HepG2 (cell line): Measurements from ENCODE around the gene GMFB. TPM values are rescaled to one million over a fixed set of nuclear protein-coding genes. Genes with fewer than 3 reads are reported as not detected.
A peak's percentile ranks its signal among the peaks of the same experiment; 100 is the strongest.

ENCODE experiments used
- ISX ChIP-seq: sonication (generic); formaldehyde crosslinking; conservative IDR thresholded peaks from 2 replicates; pipeline ENCODE4 v1.5.0; 2020; ENCODE audit warnings: missing genetic modification reagents
- NFATC3 ChIP-seq: sonication (generic); formaldehyde crosslinking; IDR thresholded peaks from 2 replicates; pipeline ENCODE4 v1.5.1; 2020; ENCODE audit warnings: mild to moderate bottlenecking, missing genetic modification reagents
- RFX1 ChIP-seq: fragments of 450-650 bp; IDR thresholded peaks from 2 replicates; pipeline ENCODE4 v1.6.1; 2017
- SIN3B ChIP-seq: fragments of 150-350 bp; IDR thresholded peaks from 2 replicates; pipeline ENCODE4 v1.6.1; 2014; ENCODE audit warnings: low read length
- TCF7L2 ChIP-seq: IDR thresholded peaks from 2 replicates; pipeline ENCODE4 v1.6.1; 2011; ENCODE audit warnings: mild to moderate bottlenecking, low read depth, low read length, moderate library complexity
- ZNF251 ChIP-seq: sonication (generic); formaldehyde crosslinking; IDR thresholded peaks from 2 replicates; pipeline ENCODE4 v1.9.0; 2021; ENCODE audit warnings: mild to moderate bottlenecking, missing genetic modification reagents
- ZNF605 ChIP-seq: sonication (generic); formaldehyde crosslinking; IDR thresholded peaks from 2 replicates; pipeline ENCODE4 v1.8.0; 2022; ENCODE audit warnings: mild to moderate bottlenecking, missing genetic modification reagents
- polyA plus RNA-seq, 8 experiments: library from polyadenylated mRNA; depleted of rRNA in 3 of 8; stranded (reverse) in 7 of 8; unstranded in 1 of 8; fragments of >200 nt; fragmentation: Illumina TruSeq in 4 of 8; extraction: Trizol in 4 of 8; gene quantifications; 2 replicates each; pipeline versions ENCODE4 v1.2.1 to v1.2.3, GENCODE V29; 2011 to 2016; ENCODE audit warnings: low read depth in 4 of 8, missing spikeins in 1 of 8, mixed read lengths in 1 of 8; ENCODE audit not compliant: insufficient read depth in 1 of 8
- total RNA-seq, 5 experiments: library from RNA; depleted of rRNA; stranded (reverse); fragments of >200 nt; fragmentation: Illumina TruSeq; extraction: Trizol; gene quantifications; 2 replicates each; pipeline ENCODE4 v1.2.3, GENCODE V29; 2016; ENCODE audit warnings: low read depth in 1 of 5
- TF ChIP-seq, protein P1 (sequence below), 2 experiments: fragments of 450-650 bp in 1 of 2; sonication (generic) in 1 of 2; formaldehyde crosslinking in 1 of 2; IDR thresholded peaks; 2 replicates each; pipeline versions ENCODE4 v1.6.1 to v1.8.0; 2016 to 2022; ENCODE audit warnings: antibody characterized with exemption in 1 of 2, mild to moderate bottlenecking in 1 of 2, missing genetic modification reagents in 1 of 2
- TF ChIP-seq, protein P2 (sequence below): sonication (generic); formaldehyde crosslinking; IDR thresholded peaks from 2 replicates; pipeline ENCODE4 v1.8.1; 2023; ENCODE audit warnings: mild to moderate bottlenecking, missing genetic modification reagents, borderline replicate concordance
- TF ChIP-seq, protein P3 (sequence below): sonication (generic); formaldehyde crosslinking; IDR thresholded peaks from 2 replicates; pipeline ENCODE4 v1.4.0; 2020; ENCODE audit warnings: low read depth, missing genetic modification reagents
- TF ChIP-seq, protein P4 (sequence below): sonication (generic); formaldehyde crosslinking; conservative IDR thresholded peaks from 2 replicates; pipeline ENCODE4 v1.5.0; 2020; ENCODE audit warnings: missing genetic modification reagents
- TF ChIP-seq, protein P5 (sequence below): sonication (generic); formaldehyde crosslinking; IDR thresholded peaks from 2 replicates; pipeline ENCODE4 v1.8.0; 2022; ENCODE audit warnings: mild to moderate bottlenecking, missing genetic modification reagents; ENCODE audit not compliant: insufficient replicate concordance

GMFB gene
- total and polyA plus RNA-seq, 2 of the 13 experiments (the other 11 are each of a cell fraction or from before 2014, with no cell fraction given): 17.3 to 68.2 TPM

DNA sequence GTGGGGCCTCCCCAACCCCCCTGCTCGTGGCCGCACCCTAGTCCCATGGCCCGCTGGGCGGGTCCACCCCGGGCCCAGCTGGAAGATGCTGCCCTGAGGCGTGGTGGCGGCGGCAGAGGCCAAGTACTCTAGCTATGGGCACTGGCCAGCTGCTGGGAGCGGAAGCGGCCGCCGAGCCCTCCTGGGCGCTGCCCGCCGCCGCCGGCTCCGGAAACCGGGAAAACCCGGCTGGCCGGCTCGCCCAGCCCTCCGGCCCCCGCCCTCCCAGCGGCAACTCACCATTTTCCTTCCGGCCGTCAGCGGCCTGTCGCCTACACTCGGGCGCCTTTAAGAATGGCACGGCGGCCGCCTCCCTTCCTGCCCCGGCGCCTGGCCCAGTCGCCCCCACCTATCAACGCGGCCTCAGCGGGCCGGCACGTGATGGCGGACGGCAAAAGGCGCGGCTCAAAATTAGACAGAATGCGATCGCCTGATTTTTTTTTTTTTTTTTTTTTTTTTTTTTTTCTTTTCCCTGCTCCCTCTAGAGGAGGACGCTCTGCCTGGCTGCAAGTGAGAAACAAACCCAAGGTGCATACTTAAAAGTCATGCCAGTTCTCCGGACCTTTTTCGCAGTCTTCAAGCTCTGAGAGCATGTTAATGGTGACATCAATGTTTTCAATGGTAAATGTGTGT is at the start of gene GMFB (continued):
- TF ChIP-seq, protein P1, sequence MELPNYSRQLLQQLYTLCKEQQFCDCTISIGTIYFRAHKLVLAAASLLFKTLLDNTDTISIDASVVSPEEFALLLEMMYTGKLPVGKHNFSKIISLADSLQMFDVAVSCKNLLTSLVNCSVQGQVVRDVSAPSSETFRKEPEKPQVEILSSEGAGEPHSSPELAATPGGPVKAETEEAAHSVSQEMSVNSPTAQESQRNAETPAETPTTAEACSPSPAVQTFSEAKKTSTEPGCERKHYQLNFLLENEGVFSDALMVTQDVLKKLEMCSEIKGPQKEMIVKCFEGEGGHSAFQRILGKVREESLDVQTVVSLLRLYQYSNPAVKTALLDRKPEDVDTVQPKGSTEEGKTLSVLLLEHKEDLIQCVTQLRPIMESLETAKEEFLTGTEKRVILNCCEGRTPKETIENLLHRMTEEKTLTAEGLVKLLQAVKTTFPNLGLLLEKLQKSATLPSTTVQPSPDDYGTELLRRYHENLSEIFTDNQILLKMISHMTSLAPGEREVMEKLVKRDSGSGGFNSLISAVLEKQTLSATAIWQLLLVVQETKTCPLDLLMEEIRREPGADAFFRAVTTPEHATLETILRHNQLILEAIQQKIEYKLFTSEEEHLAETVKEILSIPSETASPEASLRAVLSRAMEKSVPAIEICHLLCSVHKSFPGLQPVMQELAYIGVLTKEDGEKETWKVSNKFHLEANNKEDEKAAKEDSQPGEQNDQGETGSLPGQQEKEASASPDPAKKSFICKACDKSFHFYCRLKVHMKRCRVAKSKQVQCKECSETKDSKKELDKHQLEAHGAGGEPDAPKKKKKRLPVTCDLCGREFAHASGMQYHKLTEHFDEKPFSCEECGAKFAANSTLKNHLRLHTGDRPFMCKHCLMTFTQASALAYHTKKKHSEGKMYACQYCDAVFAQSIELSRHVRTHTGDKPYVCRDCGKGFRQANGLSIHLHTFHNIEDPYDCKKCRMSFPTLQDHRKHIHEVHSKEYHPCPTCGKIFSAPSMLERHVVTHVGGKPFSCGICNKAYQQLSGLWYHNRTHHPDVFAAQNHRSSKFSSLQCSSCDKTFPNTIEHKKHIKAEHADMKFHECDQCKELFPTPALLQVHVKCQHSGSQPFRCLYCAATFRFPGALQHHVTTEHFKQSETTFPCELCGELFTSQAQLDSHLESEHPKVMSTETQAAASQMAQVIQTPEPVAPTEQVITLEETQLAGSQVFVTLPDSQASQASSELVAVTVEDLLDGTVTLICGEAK (IDR thresholded peaks at IDR 0.05): no peak
- TF ChIP-seq, protein P1 (CRISPR knock-in tag; IDR thresholded peaks at IDR 0.05): no peak; the same call in 1 of the 2 replicates
- TF ChIP-seq NFATC3 (CRISPR knock-in tag) (no peak), TCF7L2 (no peak), RFX1 (no peak), ZNF251 (CRISPR knock-in tag) (no peak), ISX (no peak), SIN3B (no peak), ZNF605 (CRISPR knock-in tag) (peak; percentile 12; the same call in 1 of the 2 replicates)
- TF ChIP-seq, protein P2, sequence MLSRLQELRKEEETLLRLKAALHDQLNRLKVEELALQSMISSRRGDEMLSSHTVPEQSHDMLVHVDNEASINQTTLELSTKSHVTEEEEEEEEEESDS (CRISPR knock-in tag): no peak
- TF ChIP-seq, protein P3, sequence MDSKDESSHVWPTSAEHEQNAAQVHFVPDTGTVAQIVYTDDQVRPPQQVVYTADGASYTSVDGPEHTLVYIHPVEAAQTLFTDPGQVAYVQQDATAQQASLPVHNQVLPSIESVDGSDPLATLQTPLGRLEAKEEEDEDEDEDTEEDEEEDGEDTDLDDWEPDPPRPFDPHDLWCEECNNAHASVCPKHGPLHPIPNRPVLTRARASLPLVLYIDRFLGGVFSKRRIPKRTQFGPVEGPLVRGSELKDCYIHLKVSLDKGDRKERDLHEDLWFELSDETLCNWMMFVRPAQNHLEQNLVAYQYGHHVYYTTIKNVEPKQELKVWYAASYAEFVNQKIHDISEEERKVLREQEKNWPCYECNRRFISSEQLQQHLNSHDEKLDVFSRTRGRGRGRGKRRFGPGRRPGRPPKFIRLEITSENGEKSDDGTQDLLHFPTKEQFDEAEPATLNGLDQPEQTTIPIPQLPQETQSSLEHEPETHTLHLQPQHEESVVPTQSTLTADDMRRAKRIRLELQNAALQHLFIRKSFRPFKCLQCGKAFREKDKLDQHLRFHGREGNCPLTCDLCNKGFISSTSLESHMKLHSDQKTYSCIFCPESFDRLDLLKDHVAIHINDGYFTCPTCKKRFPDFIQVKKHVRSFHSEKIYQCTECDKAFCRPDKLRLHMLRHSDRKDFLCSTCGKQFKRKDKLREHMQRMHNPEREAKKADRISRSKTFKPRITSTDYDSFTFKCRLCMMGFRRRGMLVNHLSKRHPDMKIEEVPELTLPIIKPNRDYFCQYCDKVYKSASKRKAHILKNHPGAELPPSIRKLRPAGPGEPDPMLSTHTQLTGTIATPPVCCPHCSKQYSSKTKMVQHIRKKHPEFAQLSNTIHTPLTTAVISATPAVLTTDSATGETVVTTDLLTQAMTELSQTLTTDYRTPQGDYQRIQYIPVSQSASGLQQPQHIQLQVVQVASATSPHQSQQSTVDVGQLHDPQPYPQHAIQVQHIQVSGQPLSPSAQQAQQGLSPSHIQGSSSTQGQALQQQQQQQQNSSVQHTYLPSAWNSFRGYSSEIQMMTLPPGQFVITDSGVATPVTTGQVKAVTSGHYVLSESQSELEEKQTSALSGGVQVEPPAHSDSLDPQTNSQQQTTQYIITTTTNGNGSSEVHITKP (CRISPR knock-in tag): no peak
- TF ChIP-seq, protein P4, sequence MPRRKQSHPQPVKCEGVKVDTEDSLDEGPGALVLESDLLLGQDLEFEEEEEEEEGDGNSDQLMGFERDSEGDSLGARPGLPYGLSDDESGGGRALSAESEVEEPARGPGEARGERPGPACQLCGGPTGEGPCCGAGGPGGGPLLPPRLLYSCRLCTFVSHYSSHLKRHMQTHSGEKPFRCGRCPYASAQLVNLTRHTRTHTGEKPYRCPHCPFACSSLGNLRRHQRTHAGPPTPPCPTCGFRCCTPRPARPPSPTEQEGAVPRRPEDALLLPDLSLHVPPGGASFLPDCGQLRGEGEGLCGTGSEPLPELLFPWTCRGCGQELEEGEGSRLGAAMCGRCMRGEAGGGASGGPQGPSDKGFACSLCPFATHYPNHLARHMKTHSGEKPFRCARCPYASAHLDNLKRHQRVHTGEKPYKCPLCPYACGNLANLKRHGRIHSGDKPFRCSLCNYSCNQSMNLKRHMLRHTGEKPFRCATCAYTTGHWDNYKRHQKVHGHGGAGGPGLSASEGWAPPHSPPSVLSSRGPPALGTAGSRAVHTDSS: no peak
- TF ChIP-seq, protein P5, sequence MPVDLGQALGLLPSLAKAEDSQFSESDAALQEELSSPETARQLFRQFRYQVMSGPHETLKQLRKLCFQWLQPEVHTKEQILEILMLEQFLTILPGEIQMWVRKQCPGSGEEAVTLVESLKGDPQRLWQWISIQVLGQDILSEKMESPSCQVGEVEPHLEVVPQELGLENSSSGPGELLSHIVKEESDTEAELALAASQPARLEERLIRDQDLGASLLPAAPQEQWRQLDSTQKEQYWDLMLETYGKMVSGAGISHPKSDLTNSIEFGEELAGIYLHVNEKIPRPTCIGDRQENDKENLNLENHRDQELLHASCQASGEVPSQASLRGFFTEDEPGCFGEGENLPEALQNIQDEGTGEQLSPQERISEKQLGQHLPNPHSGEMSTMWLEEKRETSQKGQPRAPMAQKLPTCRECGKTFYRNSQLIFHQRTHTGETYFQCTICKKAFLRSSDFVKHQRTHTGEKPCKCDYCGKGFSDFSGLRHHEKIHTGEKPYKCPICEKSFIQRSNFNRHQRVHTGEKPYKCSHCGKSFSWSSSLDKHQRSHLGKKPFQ: no peak
